ENCODE results near the gene ZNF778.
"Not testable (repeated sequence)": the region's sequence is repeated elsewhere in the genome, so short reads cannot be mapped to it uniquely, and the experiment has no call there.

Gene ZNF778

DNA sequence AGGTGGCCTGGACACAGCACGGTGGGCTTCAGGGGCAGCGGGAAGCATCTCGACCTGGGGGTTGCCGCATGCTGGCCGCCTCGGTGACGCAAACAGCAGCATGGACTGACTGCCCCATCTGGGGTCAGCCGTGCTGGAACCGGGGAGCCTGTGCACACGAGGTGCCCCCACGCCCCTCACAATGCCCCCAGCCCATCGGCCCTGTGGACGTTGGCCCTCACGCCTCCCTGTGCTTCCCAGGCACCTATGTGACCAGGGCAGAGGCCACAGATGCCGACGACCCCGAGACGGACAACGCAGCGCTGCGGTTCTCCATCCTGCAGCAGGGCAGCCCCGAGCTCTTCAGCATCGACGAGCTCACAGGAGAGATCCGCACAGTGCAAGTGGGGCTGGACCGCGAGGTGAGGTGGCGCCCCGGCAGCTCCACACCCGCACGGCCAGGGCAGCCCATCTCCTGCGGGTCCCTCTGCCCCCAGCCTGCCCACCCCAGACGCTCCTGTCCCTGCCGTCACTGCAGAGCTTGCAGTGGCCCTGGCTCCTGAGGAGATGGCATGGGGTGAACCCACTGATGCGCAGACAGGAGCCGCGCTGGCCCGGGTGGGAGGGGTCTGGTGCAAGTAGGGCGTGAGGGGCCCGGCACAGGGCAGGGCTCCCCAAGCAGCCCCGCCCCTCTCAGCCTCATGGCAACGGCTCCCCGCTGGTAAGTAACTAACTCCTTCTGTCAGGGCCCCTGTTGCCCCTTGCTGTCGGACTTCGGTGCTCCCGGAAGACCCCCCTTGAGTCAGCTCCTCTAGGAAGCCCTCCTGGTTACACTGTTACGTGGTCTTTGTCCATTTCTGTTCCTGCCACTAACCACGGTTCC is 32.3 kb upstream of the ZNF778 start:
- H3K4me3 ChIP-seq (ENCODE audit: low read depth in 1 of 2, low read length in 2 of 2), result no peak overlapping the region
- peaks cover 0 to 17% of the 10 kb centered on the region in 2 donors for H3K27me3 ChIP-seq (ENCODE audit: control insufficient read depth in 1 of 2, insufficient read depth in 2 of 2, low read length in 2 of 2)
- H3K9me3 ChIP-seq (ENCODE audit: low read length), result no peaks in the 10 kb centered on the region
- no peaks in the 10 kb centered on the region for H3K36me3 ChIP-seq (ENCODE audit: insufficient read depth, low read length)
- no peaks in the 10 kb centered on the region for H3K4me1 ChIP-seq (ENCODE audit: insufficient read depth, low read length)
- no peak overlapping the region for H3K9ac ChIP-seq (ENCODE audit: low read length)
- no peak overlapping the region for H3K27ac ChIP-seq (ENCODE audit: low read depth, low read length)

DNA sequence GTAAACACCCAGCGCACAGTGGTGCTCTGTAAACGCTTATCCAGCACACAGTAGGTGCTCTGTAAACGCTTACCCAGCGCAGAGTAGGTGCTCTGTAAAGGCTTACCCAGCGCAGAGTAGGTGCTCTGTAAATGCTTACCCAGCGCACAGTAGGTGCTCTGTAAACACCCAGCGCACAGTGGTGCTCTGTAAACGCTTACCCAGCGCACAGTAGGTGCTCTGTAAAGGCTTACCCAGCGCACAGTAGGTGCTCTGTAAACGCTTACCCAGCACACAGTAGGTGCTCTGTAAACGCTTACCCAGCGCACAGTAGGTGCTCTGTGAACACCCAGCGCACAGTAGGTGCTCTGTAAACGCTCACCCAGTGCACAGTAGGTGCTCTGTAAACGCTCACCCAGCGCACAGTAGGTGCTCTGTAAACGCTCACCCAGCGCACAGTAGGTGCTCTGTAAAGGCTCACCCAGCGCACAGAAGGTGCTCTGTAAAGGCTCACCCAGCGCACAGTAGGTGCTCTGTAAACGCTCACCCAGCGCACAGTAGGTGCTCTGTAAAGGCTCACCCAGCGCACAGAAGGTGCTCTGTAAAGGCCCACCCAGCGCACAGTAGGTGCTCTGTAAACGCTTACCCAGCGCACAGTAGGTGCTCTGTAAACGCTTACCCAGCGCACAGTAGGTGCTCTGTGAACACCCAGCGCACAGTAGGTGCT is 31.5 kb upstream of the ZNF778 start:
- H3K9me3 ChIP-seq (ENCODE audit: low read length); H3K36me3 ChIP-seq (ENCODE audit: insufficient read depth, low read length); H3K27ac ChIP-seq (ENCODE audit: low read depth, low read length); H3K4me1 ChIP-seq (ENCODE audit: insufficient read depth, low read length); H3K4me3 ChIP-seq (ENCODE audit: low read depth in 1 of 2, low read length in 2 of 2); H3K9ac ChIP-seq (ENCODE audit: low read length): not testable (repeated sequence)
- peaks cover 4 to 26% of the 10 kb centered on the region in 2 donors for H3K27me3 ChIP-seq (ENCODE audit: control insufficient read depth in 1 of 2, insufficient read depth in 2 of 2, low read length in 2 of 2)

DNA sequence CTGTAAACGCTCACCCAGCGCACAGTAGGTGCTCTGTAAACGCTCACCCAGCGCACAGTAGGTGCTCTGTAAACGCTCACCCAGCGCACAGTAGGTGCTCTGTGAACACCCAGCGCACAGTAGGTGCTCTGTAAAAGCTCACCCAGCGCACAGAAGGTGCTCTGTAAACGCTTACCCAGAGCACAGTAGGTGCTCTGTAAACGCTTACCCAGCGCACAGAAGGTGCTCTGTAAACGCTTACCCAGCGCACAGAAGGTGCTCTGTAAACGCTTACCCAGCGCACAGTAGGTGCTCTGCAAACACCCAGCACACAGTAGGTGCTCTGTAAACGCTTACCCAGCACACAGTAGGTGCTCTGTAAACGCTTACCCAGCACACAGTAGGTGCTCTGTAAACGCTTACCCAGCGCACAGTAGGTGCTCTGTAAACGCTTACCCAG is 30.9 kb upstream of the ZNF778 start:
- H3K27ac ChIP-seq (ENCODE audit: low read depth, low read length); H3K4me1 ChIP-seq (ENCODE audit: insufficient read depth, low read length); H3K9me3 ChIP-seq (ENCODE audit: low read length); H3K4me3 ChIP-seq (ENCODE audit: low read depth in 1 of 2, low read length in 2 of 2); H3K36me3 ChIP-seq (ENCODE audit: insufficient read depth, low read length); H3K9ac ChIP-seq (ENCODE audit: low read length): not testable (repeated sequence)
- peaks cover 8 to 32% of the 10 kb centered on the region in 2 donors for H3K27me3 ChIP-seq (ENCODE audit: control insufficient read depth in 1 of 2, insufficient read depth in 2 of 2, low read length in 2 of 2)

GRCh38 chr16:89187032-89187769 is 30.3 kb upstream of the ZNF778 start:
- H3K4me1 ChIP-seq (ENCODE audit: insufficient read depth, low read length), result no peaks in the 10 kb centered on the region

GRCh38 chr16:89187770-89188392 is 29.6 kb upstream of the ZNF778 start:
- Histone ChIP-seq H3K36me3 (ENCODE audit: insufficient read depth, low read length) (no peaks in the 10 kb centered on the region), H3K4me1 (ENCODE audit: insufficient read depth, low read length) (no peaks in the 10 kb centered on the region), H3K4me3 (ENCODE audit: low read depth in 1 of 2, low read length in 2 of 2) (no peak overlapping the region), H3K27me3 (ENCODE audit: control insufficient read depth in 1 of 2, insufficient read depth in 2 of 2, low read length in 2 of 2) (peaks cover 8 to 38% of the 10 kb centered on the region in 2 donors), H3K27ac (ENCODE audit: low read depth, low read length) (no peak overlapping the region), H3K9me3 (ENCODE audit: low read length) (no peaks in the 10 kb centered on the region), H3K9ac (ENCODE audit: low read length) (no peak overlapping the region)

More at GRCh38 chr16:89187032-89187769, 30.3 kb upstream of the ZNF778 start:
- Histone ChIP-seq H3K27ac (ENCODE audit: low read depth, low read length) (no peak overlapping the region), H3K9me3 (ENCODE audit: low read length) (no peaks in the 10 kb centered on the region), H3K9ac (ENCODE audit: low read length) (no peak overlapping the region), H3K27me3 (ENCODE audit: control insufficient read depth in 1 of 2, insufficient read depth in 2 of 2, low read length in 2 of 2) (peaks cover 8 to 36% of the 10 kb centered on the region in 2 donors), H3K4me3 (ENCODE audit: low read depth in 1 of 2, low read length in 2 of 2) (no peak overlapping the region), H3K36me3 (ENCODE audit: insufficient read depth, low read length) (no peaks in the 10 kb centered on the region)

GRCh38 chr16:89188471-89189357 is 28.8 kb upstream of the ZNF778 start:
- not testable (repeated sequence) for H3K27ac ChIP-seq (ENCODE audit: low read depth, low read length); H3K4me1 ChIP-seq (ENCODE audit: insufficient read depth, low read length); H3K36me3 ChIP-seq (ENCODE audit: insufficient read depth, low read length); H3K4me3 ChIP-seq (ENCODE audit: low read depth in 1 of 2, low read length in 2 of 2); H3K9me3 ChIP-seq (ENCODE audit: low read length); H3K9ac ChIP-seq (ENCODE audit: low read length)
- H3K27me3 ChIP-seq (ENCODE audit: control insufficient read depth in 1 of 2, insufficient read depth in 2 of 2, low read length in 2 of 2), result peaks cover 8 to 32% of the 10 kb centered on the region in 2 donors

DNA sequence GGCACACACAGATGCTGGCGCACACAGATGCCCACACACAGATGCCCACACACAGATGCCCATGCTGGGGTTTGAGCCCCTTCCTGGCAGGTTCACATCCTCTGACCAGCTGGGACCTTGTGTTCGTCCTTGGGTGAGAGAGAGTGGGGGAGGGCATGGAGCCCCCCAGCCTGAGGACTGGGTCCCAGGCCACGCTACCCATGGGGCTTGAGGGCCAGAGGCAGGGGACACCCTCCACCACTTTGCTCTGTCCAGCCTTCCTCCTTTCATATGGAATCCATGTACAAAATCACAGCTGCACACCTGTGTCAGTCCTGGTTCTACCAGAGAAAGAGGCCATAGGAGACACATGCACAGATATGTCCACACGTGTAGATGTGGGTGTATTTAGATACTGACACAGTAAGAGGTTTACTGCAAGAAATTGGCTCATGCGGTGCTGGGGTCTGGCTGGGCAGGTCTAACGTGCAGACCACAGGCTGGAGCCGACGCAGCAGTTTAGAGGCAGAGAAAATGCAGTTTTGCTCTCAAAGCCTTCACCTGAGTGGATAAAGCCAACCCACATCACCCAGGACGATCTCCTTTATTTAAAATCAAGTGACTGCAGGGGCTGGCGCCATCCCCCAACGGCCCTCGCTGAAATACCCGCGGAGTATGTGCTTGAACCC is 28.0 kb upstream of the ZNF778 start:
- peaks cover 8 to 32% of the 10 kb centered on the region in 2 donors for H3K27me3 ChIP-seq (ENCODE audit: control insufficient read depth in 1 of 2, insufficient read depth in 2 of 2, low read length in 2 of 2)
- no peaks in the 10 kb centered on the region for H3K36me3 ChIP-seq (ENCODE audit: insufficient read depth, low read length)
- H3K4me3 ChIP-seq (ENCODE audit: low read depth in 1 of 2, low read length in 2 of 2), result no peak overlapping the region
- no peaks in the 10 kb centered on the region for H3K4me1 ChIP-seq (ENCODE audit: insufficient read depth, low read length)
- no peak overlapping the region for H3K9ac ChIP-seq (ENCODE audit: low read length)
- no peak overlapping the region for H3K27ac ChIP-seq (ENCODE audit: low read depth, low read length)
- no peaks in the 10 kb centered on the region for H3K9me3 ChIP-seq (ENCODE audit: low read length)

DNA sequence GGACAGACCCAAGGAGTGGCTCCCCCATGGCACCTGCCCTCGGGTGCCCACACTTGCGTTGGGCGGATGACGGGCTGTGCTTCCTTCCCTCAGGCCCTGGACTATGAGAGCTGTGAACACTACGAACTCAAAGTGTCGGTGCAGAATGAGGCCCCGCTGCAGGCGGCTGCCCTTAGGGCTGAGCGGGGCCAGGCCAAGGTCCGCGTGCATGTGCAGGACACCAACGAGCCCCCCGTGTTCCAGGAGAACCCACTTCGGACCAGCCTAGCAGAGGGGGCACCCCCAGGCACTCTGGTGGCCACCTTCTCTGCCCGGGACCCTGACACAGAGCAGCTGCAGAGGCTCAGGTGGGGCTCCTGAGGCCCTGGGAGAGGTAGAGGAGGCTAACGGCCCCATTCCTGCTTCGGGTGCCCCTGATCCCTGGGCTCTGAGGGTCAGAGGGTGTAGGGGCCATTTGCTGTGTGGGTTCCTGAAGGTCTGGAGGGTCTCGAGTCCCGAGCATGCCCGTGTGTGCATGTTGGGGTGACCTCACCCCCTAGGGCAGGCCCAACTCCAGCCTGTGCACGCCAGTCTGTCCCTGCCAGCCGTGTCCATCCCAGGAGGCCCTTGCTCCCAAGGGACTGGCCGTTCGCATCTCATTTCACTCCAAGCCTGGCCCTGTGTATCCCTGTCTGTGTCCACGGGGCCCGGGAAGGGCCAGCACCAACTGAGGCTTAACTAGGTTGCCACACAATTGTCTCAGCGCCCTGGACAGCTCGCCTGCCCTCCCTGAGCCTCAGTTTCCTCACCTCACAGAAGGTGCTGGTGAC is 27.1 kb upstream of the ZNF778 start:
- peaks cover 8 to 26% of the 10 kb centered on the region in 2 donors for H3K27me3 ChIP-seq (ENCODE audit: control insufficient read depth in 1 of 2, insufficient read depth in 2 of 2, low read length in 2 of 2)
- no peak overlapping the region for H3K9ac ChIP-seq (ENCODE audit: low read length)
- no peaks in the 10 kb centered on the region for H3K9me3 ChIP-seq (ENCODE audit: low read length)
- H3K27ac ChIP-seq (ENCODE audit: low read depth, low read length), result no peak overlapping the region
- H3K4me3 ChIP-seq (ENCODE audit: low read depth in 1 of 2, low read length in 2 of 2), result no peak overlapping the region
- H3K4me1 ChIP-seq (ENCODE audit: insufficient read depth, low read length), result no peaks in the 10 kb centered on the region
- H3K36me3 ChIP-seq (ENCODE audit: insufficient read depth, low read length), result no peaks in the 10 kb centered on the region

GRCh38 chr16:89191033-89191900 is 26.2 kb upstream of the ZNF778 start:
- H3K9ac ChIP-seq (ENCODE audit: low read length), result no peak overlapping the region
- H3K36me3 ChIP-seq (ENCODE audit: insufficient read depth, low read length), result no peaks in the 10 kb centered on the region
- H3K27ac ChIP-seq (ENCODE audit: low read depth, low read length), result no peak overlapping the region
- no peaks in the 10 kb centered on the region for H3K9me3 ChIP-seq (ENCODE audit: low read length)
- H3K27me3 ChIP-seq (ENCODE audit: control insufficient read depth in 1 of 2, insufficient read depth in 2 of 2, low read length in 2 of 2), result peaks cover 8 to 23% of the 10 kb centered on the region in 2 donors
- no peaks in the 10 kb centered on the region for H3K4me1 ChIP-seq (ENCODE audit: insufficient read depth, low read length)
- H3K4me3 ChIP-seq (ENCODE audit: low read depth in 1 of 2, low read length in 2 of 2), result no peak overlapping the region

Measured in muscle layer of colon (tissue), 2 donors.